CD4-positive, alpha-beta T cell (primary cell): Measurements from ENCODE around the gene CACNA1E. TPM values are rescaled to one million over a fixed set of nuclear protein-coding genes. Genes with fewer than 3 reads are reported as not detected.

Experiments
- ATAC-seq: fragments of 200-7000 bp; cut with Tn5 transposase; one replicate; pipeline ENCODE4 v1.10.0; 2022; ENCODE audit warnings: mild to moderate bottlenecking; ENCODE audit not compliant: poor library complexity
- CTCF ChIA-PET: fragments of 350-600 bp; sonication (Branson Sonifier 250); formaldehyde crosslinking; loops from one replicate; lab custom pipeline; 2021; ENCODE audit warnings: antibody characterized with exemption, inconsistent platforms; lab: Charles Lee
- POLR2A ChIA-PET: fragments of 350-600 bp; sonication (Branson Sonifier 250); formaldehyde crosslinking; loops from one replicate; lab custom pipeline; 2021; ENCODE audit warnings: antibody characterized with exemption, inconsistent platforms; lab: Charles Lee
- DNase-seq, 14 experiments: peaks; one replicate each; pipeline ENCODE4 v3.0.0-alpha.2; 2013 to 2020; ENCODE audit warnings: mixed read lengths in 2 of 14
- H3K27ac ChIP-seq, 2 donors: one replicate each; pipeline versions ENCODE4 v1.5.1 to v1.7.0; 2013; ENCODE audit warnings: low read length in 2 of 2, low read depth in 1 of 2, mild to moderate bottlenecking in 1 of 2
- H3K27me3 ChIP-seq, 2 experiments: 1 replicate in 1 of 2; 2 replicates in 1 of 2; pipeline versions ENCODE4 v1.6.1 to v1.7.0; 2013; ENCODE audit warnings: low read length in 2 of 2, control low read depth in 1 of 2, mild to moderate bottlenecking in 1 of 2, moderate library complexity in 1 of 2; ENCODE audit not compliant: insufficient read depth in 2 of 2, control insufficient read depth in 1 of 2
- H3K36me3 ChIP-seq: one replicate; pipeline ENCODE4 v1.6.1; 2013; ENCODE audit warnings: low read length, control low read depth; ENCODE audit not compliant: insufficient read depth
- H3K4me1 ChIP-seq: one replicate; pipeline ENCODE4 v1.6.1; 2013; ENCODE audit warnings: low read length, control low read depth; ENCODE audit not compliant: insufficient read depth
- H3K4me3 ChIP-seq: one replicate; pipeline ENCODE4 v1.5.1; 2013; ENCODE audit warnings: mild to moderate bottlenecking, low read length, moderate library complexity
- H3K9me3 ChIP-seq, 2 experiments: 1 replicate in 1 of 2; 2 replicates in 1 of 2; pipeline versions ENCODE4 v1.6.1 to v1.7.0; 2013; ENCODE audit warnings: low read length in 2 of 2, mild to moderate bottlenecking in 2 of 2, control low read depth in 1 of 2, moderate library complexity in 1 of 2; ENCODE audit not compliant: control insufficient read depth in 1 of 2, insufficient read depth in 1 of 2
- H3K27ac Mint-ChIP-seq: one replicate; pipeline ENCODE4 v1.8.0; 2020; ENCODE audit warnings: mixed read lengths
- H3K27me3 Mint-ChIP-seq: one replicate; pipeline ENCODE4 v1.8.0; 2021; ENCODE audit warnings: mixed read lengths
- H3K36me3 Mint-ChIP-seq: one replicate; pipeline ENCODE4 v1.8.0; 2021; ENCODE audit warnings: low read depth, mixed read lengths
- H3K4me1 Mint-ChIP-seq: one replicate; pipeline ENCODE4 v1.8.0; 2021; ENCODE audit warnings: low read depth, mixed read lengths
- H3K4me3 Mint-ChIP-seq: one replicate; pipeline ENCODE4 v1.8.0; 2020; ENCODE audit warnings: mild to moderate bottlenecking, mixed read lengths
- H3K9me3 Mint-ChIP-seq: one replicate; pipeline ENCODE4 v1.8.0; 2020; ENCODE audit warnings: mixed read lengths
- intact Hi-C, 2 experiments: fragments of 100-400 bp; cut with DNase I in 1 of 2; cut with micrococcal nuclease in 1 of 2; formaldehyde crosslinking; loops; one replicate each; pipeline versions ENCODE4 v1.15.1 to v1.9.0; 2023 to 2025; cut with DNase I, micrococcal nuclease
- total RNA-seq, 174 experiments: library from RNA in 2 of 174; stranded (reverse) in 2 of 174; gene quantifications; one replicate each; pipeline ENCODE4 v1.2.3 and lab custom pipeline; 2021 to 2026
- TF ChIP-seq, protein P1 (sequence below): fragments of 200-600 bp; IDR thresholded peaks from one replicate; pipeline ENCODE4 v1.8.0; 2022; ENCODE audit warnings: antibody characterized with exemption, mild to moderate bottlenecking

Gene CACNA1E
- total RNA-seq, 2 experiments from 2014 or later = not detected

- DNase-seq (peak in 5 of 14 experiments; percentile 7 to 63 (median 48)), ATAC-seq (peak; percentile 52)
- Histone ChIP-seq H3K4me3 (no peak overlapping the region), H3K27ac (no peak overlapping the region), H3K36me3 (no peaks in the 10 kb centered on the region), H3K27me3 (peaks cover 27 to 42% of the 10 kb centered on the region in 2 experiments), H3K4me1 (peaks cover 2% of the 10 kb centered on the region), H3K9me3 (peaks cover 0 to 6% of the 10 kb centered on the region in 2 experiments)
- no peaks in the 10 kb centered on the region for H3K4me1 Mint-ChIP-seq
- intact Hi-C loops = loop anchor here (1.0 to 2.0 kb wide), 4 partner anchors 575 to 918 kb away; no protein-coding TSS in a partner anchor
- no peak overlapping the region for H3K27ac Mint-ChIP-seq
- no peaks in the 10 kb centered on the region for H3K36me3 Mint-ChIP-seq
- no peak overlapping the region for H3K4me3 Mint-ChIP-seq
- H3K27me3 Mint-ChIP-seq = peaks cover 57% of the 10 kb centered on the region
- ChIA-PET POLR2A (no interaction called here), CTCF (interaction anchor here (0.7 to 2.4 kb wide), 4 partner anchors 576 to 917 kb away, joined by 3 to 13 read pairs (median 4); no protein-coding TSS in a partner anchor)
- H3K9me3 Mint-ChIP-seq = no peaks in the 10 kb centered on the region
- TF ChIP-seq, protein P1, sequence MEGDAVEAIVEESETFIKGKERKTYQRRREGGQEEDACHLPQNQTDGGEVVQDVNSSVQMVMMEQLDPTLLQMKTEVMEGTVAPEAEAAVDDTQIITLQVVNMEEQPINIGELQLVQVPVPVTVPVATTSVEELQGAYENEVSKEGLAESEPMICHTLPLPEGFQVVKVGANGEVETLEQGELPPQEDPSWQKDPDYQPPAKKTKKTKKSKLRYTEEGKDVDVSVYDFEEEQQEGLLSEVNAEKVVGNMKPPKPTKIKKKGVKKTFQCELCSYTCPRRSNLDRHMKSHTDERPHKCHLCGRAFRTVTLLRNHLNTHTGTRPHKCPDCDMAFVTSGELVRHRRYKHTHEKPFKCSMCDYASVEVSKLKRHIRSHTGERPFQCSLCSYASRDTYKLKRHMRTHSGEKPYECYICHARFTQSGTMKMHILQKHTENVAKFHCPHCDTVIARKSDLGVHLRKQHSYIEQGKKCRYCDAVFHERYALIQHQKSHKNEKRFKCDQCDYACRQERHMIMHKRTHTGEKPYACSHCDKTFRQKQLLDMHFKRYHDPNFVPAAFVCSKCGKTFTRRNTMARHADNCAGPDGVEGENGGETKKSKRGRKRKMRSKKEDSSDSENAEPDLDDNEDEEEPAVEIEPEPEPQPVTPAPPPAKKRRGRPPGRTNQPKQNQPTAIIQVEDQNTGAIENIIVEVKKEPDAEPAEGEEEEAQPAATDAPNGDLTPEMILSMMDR = peak; percentile 60
These were observed 4.1 kb upstream of the CACNA1E start for GRCh38 chr1:181479137-181479745.

- Histone ChIP-seq H3K27ac (no peak overlapping the region), H3K4me1 (peaks cover 10% of the 10 kb centered on the region), H3K4me3 (no peak overlapping the region), H3K27me3 (peaks cover 51 to 70% of the 10 kb centered on the region in 2 experiments), H3K9me3 (peaks cover 0 to 17% of the 10 kb centered on the region in 2 experiments), H3K36me3 (no peaks in the 10 kb centered on the region)
- H3K36me3 Mint-ChIP-seq = no peaks in the 10 kb centered on the region
- ChIA-PET CTCF (no interaction called here), POLR2A (no interaction called here)
- ATAC-seq = no peak
- H3K9me3 Mint-ChIP-seq = no peaks in the 10 kb centered on the region
- H3K4me1 Mint-ChIP-seq = peaks cover 15% of the 10 kb centered on the region
- intact Hi-C loops = no loop called here
- H3K4me3 Mint-ChIP-seq = no peak overlapping the region
- no peak overlapping the region for H3K27ac Mint-ChIP-seq
- no peak for DNase-seq
- TF ChIP-seq, protein P1 = no peak
- H3K27me3 Mint-ChIP-seq = peaks cover 85% of the 10 kb centered on the region
These were observed 1.3 kb upstream of the CACNA1E start for GRCh38 chr1:181482001-181482430.

DNA sequence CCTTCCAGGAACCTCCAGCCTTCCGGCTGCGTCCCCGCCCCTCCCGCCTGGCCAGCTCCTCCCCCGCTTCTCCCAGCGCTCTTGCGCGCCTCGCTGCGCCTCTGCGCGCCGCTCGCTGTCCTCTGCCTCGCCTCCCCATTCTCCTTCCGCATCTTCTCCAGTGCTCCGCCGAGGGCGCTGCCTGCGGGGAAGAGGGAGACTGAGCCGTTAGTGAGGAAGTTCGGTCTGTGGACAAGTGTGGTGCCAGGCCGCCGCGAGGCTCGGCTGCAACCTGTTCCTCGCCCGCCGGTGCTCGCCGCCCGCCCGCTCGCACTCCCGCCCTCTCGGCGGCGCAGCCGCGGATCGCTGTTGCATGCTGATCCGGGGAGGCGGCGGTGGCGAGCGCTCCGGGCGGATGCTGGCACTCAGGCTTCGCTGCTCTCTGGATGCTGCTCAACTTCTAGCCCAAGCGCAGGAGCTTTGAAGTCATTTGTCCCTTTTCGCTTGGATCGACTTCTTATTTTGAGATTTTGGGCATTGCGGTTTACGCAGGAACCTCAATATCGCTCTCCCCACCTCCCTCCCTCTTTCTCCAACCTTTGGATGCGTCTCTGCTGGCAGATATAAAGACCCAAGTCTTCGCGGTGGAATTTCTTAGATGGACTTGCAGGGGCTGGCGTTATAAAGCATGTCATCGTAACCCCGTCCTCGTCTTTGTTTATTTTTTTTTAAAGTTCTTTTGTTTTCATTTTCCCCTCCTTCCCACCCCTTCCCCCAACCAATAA is 614 bp upstream of the CACNA1E start:
- H3K36me3 Mint-ChIP-seq = no peaks in the 10 kb centered on the region
- no peaks in the 10 kb centered on the region for H3K9me3 Mint-ChIP-seq
- TF ChIP-seq, protein P1 = no peak
- no peak overlapping the region for H3K4me3 Mint-ChIP-seq
- intact Hi-C loops = no loop called here
- Histone ChIP-seq H3K9me3 (peaks cover 0 to 17% of the 10 kb centered on the region in 2 experiments), H3K4me1 (peaks cover 10% of the 10 kb centered on the region), H3K27ac (no peak overlapping the region), H3K36me3 (no peaks in the 10 kb centered on the region), H3K27me3 (peaks cover 57 to 76% of the 10 kb centered on the region in 2 experiments), H3K4me3 (no peak overlapping the region)
- DNase-seq (peak in 3 of 14 experiments; percentile 4 to 13 (median 10)), ATAC-seq (no peak)
- CTCF ChIA-PET = no interaction called here
- POLR2A ChIA-PET = interaction anchor here (0.5 to 1.2 kb wide), 2 partner anchors 76 to 598 kb away, joined by 3 read pairs; no protein-coding TSS in a partner anchor
- peaks cover 15% of the 10 kb centered on the region for H3K4me1 Mint-ChIP-seq
- H3K27ac Mint-ChIP-seq = no peak overlapping the region
- H3K27me3 Mint-ChIP-seq = peaks cover 85% of the 10 kb centered on the region
